ENCODE measurements around the gene MAD1L1.

Gene MAD1L1

GRCh38 chr7:2141021-2141410, 91.7 kb downstream of the MAD1L1 start:
- Histone ChIP-seq H3K4me2 (no peak overlapping the region), H3K27ac (no peak overlapping the region), H4K20me1 (ENCODE audit: insufficient read depth) (no peaks in the 10 kb centered on the region), H3K36me3 (ENCODE audit: insufficient read depth) (no peaks in the 10 kb centered on the region), H2AFZ (ENCODE audit: low read depth) (no peak overlapping the region), H3K9ac (no peak overlapping the region), H3K4me3 (IDR thresholded peaks at IDR 0.05; ENCODE audit: insufficient read depth, low read depth, low read length) (no peak overlapping the region), H3K79me2 (ENCODE audit: insufficient read depth, low read depth) (no peaks in the 10 kb centered on the region), H3K27me3 (ENCODE audit: insufficient read depth, low read depth) (no peaks in the 10 kb centered on the region), H3K4me1 (ENCODE audit: low read depth, poor library complexity, severe bottlenecking) (no peaks in the 10 kb centered on the region)
- no peak for TF ChIP-seq CTCF (conservative IDR thresholded peaks at IDR 0.05; ENCODE audit: low read depth, low read length)

GRCh38 chr7:2140216-2141020, 92.3 kb downstream of the MAD1L1 start:
- Histone ChIP-seq H3K4me3 (IDR thresholded peaks at IDR 0.05; ENCODE audit: insufficient read depth, low read depth, low read length) (no peak overlapping the region), H4K20me1 (ENCODE audit: insufficient read depth) (no peaks in the 10 kb centered on the region), H3K4me1 (ENCODE audit: low read depth, poor library complexity, severe bottlenecking) (no peaks in the 10 kb centered on the region), H2AFZ (ENCODE audit: low read depth) (no peak overlapping the region), H3K36me3 (ENCODE audit: insufficient read depth) (no peaks in the 10 kb centered on the region), H3K27me3 (ENCODE audit: insufficient read depth, low read depth) (no peaks in the 10 kb centered on the region), H3K79me2 (ENCODE audit: insufficient read depth, low read depth) (no peaks in the 10 kb centered on the region), H3K4me2 (no peak overlapping the region), H3K27ac (no peak overlapping the region), H3K9ac (no peak overlapping the region)
- no peak for TF ChIP-seq CTCF (conservative IDR thresholded peaks at IDR 0.05; ENCODE audit: low read depth, low read length)

- Histone ChIP-seq H3K79me2 (ENCODE audit: insufficient read depth, low read depth) (no peaks in the 10 kb centered on the region), H3K27ac (no peak overlapping the region), H3K9ac (no peak overlapping the region), H2AFZ (ENCODE audit: low read depth) (no peak overlapping the region), H3K27me3 (ENCODE audit: insufficient read depth, low read depth) (no peaks in the 10 kb centered on the region), H3K4me3 (IDR thresholded peaks at IDR 0.05; ENCODE audit: insufficient read depth, low read depth, low read length) (no peak overlapping the region), H3K4me1 (ENCODE audit: low read depth, poor library complexity, severe bottlenecking) (no peaks in the 10 kb centered on the region), H3K4me2 (no peak overlapping the region), H3K36me3 (ENCODE audit: insufficient read depth) (no peaks in the 10 kb centered on the region), H4K20me1 (ENCODE audit: insufficient read depth) (no peaks in the 10 kb centered on the region)
- no peak for TF ChIP-seq CTCF (conservative IDR thresholded peaks at IDR 0.05; ENCODE audit: low read depth, low read length)
These were observed 93.6 kb downstream of the MAD1L1 start for GRCh38 chr7:2139004-2139699.

GRCh38 chr7:2138146-2138765, 94.5 kb downstream of the MAD1L1 start:
- TF ChIP-seq CTCF (conservative IDR thresholded peaks at IDR 0.05; ENCODE audit: low read depth, low read length), result no peak
- no peaks in the 10 kb centered on the region for H3K27me3 ChIP-seq (ENCODE audit: insufficient read depth, low read depth)
- no peak overlapping the region for H3K4me2 ChIP-seq
- H3K27ac ChIP-seq, result no peak overlapping the region
- H3K4me1 ChIP-seq (ENCODE audit: low read depth, poor library complexity, severe bottlenecking), result no peaks in the 10 kb centered on the region
- H3K36me3 ChIP-seq (ENCODE audit: insufficient read depth), result no peaks in the 10 kb centered on the region
- no peaks in the 10 kb centered on the region for H4K20me1 ChIP-seq (ENCODE audit: insufficient read depth)
- no peak overlapping the region for H3K4me3 ChIP-seq (IDR thresholded peaks at IDR 0.05; ENCODE audit: insufficient read depth, low read depth, low read length)
- H2AFZ ChIP-seq (ENCODE audit: low read depth), result no peak overlapping the region
- no peak overlapping the region for H3K9ac ChIP-seq
- H3K79me2 ChIP-seq (ENCODE audit: insufficient read depth, low read depth), result no peaks in the 10 kb centered on the region
